NCI-H2081 (cell line): Measurements from ENCODE around the gene CHPF2.
A peak's percentile ranks its signal among the peaks of the same experiment; 100 is the strongest.

Source experiments
- DNase-seq, 2 experiments: peaks; one replicate each; lab custom pipeline; 2025; lab: John Stamatoyannopoulos, UW

The CHPF2 gene, protein sequence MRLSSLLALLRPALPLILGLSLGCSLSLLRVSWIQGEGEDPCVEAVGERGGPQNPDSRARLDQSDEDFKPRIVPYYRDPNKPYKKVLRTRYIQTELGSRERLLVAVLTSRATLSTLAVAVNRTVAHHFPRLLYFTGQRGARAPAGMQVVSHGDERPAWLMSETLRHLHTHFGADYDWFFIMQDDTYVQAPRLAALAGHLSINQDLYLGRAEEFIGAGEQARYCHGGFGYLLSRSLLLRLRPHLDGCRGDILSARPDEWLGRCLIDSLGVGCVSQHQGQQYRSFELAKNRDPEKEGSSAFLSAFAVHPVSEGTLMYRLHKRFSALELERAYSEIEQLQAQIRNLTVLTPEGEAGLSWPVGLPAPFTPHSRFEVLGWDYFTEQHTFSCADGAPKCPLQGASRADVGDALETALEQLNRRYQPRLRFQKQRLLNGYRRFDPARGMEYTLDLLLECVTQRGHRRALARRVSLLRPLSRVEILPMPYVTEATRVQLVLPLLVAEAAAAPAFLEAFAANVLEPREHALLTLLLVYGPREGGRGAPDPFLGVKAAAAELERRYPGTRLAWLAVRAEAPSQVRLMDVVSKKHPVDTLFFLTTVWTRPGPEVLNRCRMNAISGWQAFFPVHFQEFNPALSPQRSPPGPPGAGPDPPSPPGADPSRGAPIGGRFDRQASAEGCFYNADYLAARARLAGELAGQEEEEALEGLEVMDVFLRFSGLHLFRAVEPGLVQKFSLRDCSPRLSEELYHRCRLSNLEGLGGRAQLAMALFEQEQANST

DNA sequence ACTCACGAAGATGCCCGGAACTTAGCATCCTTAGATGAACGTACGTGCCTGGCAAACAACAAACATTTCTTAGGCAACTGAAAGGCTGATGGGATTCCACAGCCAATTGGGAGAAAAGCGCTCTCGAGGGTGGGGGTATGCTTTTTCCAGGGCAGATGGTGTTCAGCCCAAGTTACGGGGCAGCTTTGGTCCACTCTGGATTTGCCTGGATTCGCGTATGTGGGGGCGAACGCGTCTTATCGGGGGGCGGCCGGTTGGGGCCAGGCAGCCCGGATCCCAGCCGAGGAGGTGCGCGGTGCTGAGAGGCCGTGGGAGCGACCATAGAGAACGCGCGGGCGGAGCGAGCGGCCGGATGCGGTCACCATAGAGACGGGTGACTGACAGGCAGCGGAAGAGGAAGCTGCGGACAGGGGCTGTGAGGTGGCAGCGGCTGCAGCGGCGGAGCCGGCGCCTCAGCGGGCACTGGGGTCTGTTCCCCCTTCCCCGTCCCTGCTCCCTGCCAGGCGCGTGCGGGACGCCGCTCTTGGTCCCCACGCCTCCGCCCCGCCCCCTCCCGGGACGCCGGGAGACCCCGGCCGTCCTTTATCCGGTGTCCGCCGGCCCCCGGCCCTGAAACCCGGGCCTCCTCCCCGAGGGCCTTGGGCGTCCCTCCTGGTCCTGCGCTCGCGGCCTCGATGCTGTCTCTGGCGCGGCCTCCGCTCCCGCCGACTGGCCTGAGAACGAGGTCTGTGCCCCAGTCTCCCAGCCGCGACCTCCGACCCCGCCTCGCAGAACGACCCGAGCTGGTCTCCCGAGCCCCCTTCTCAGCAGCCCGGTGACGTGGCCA is at the start of gene CHPF2:
Gene CHPF2, plus strand, starts transcription at position 393 of the 826 bp plus-strand sequence. CDS start 1,529 bp downstream, outside the sequence.
- peak; percentile 87 to 93 for DNase-seq

DNA sequence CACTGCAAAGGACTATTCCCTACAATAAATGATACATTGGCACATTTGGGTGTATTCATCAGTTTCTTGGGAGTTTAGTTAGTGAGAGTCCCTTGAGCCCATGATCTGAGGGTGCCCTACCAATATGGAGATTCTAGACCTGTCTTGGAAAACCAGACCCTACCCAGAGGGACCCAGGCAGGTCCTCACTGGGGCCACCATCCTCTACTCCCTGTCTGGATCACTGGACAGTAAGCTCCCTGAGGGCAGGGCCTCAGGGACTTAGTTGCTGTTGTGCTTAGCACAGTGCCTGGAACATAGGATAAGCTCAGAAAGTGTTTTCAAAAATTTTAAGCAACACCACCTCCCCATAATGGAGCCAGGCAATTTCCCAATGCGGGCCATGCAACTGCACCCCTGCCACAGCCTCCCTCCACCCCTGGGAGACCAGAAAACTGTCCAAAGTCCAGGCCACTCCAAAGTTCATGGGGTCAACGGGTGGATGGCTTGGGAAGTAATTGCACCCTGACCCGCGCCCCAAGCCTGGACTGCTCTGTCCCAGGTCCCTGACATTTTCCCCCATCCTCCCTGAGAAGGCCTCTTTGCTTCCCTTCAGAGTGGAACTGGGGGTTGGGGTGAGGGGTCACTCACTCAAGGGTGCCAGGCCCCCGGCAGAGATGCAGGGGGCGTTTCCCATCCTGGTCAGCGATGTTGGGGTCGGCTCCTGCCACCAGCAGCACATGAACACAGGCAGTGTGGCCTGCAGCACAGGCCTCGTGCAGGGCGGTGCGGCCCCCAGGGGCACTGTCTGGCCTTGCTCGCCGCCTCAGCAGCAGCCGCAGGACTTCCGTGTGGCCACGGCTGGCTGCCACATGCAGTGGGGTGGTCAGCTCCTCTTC is 46.3 kb upstream of the CHPF2 start:
- DNase-seq = no peak

DNA sequence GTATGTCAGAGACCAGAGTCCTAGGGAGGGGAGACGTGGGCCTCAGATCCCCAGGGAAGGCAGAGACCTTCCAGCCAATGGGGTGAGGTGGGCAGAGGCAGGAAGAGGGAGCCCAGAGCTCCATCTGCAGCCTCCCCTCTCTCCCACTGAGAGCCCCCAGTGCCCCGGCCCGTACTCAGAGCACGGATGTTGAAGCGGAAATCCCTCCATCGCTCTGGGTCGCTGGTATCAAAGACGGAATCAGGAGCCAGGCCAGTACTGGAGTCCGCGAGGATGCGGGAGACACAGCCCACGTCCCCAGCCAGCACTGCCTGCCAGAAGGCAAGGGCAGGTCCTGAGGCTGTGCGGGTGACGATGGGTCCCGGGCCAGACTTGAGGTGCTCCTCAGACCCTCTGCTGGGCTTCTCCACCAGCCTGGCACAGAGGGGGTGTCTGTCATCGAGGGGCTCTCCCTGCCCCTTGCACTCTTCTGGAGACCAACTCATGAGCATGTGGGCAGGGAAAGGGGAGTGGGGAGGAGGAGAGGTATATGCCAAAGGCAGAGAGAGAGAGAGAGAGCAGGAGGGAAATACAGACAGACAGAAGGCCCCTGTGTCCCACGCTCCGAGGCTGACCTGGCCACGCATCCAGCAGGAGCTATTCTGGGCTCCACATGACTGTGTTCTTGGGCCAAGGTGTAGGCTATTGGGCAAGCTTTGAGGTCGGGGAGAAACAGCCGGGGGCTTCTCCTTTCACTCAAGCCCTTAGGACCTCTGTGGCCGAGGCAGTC is 45.5 kb upstream of the CHPF2 start, which contains the start of gene ASB10:
Gene ASB10, minus strand, starts transcription at position 611 of the 769 bp plus-strand sequence. Its CDS starts 120 bp downstream, at position 491.
- no peak for DNase-seq

DNA sequence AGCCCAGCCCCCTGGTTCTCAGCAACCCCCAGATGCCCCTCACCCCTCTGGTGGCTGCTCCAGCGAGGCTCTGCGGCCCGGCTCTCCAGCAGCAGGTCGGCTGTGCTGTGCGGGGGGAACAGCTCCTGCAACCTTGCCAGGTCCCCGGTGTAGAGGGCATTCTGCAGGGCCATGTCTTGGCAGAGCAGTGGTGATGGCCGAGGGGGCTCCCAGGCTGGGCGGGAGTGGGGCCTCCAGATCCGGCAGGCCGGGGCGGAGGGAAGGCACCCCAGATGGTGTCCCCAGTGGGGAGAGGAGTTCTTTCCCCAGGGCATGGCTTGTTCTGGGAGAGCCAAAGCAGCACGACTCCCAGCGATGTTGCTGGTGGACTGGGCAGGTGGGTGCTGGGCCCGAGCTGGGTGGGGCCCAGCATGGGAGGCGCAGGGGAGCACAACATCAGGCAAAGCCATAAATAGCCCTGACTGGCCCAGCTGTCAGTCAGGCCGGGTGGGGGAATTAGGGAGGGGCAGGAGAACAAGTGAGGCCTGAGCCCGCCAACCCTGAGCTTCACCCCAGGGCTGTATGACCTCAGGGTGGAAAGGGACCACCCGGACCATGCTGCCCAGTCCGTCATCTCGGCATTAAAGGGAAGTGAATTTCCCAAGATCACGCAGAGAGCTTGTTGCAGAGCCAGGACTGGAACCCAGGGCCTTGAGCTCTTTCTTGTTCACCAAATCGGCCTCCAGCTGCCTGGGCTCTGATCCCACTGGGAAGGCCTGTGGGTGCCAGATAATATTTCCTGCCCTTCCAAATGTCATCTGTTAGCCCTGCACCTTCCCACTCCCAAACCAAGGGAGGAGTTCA is 44.7 kb upstream of the CHPF2 start:
- no peak for DNase-seq

DNA sequence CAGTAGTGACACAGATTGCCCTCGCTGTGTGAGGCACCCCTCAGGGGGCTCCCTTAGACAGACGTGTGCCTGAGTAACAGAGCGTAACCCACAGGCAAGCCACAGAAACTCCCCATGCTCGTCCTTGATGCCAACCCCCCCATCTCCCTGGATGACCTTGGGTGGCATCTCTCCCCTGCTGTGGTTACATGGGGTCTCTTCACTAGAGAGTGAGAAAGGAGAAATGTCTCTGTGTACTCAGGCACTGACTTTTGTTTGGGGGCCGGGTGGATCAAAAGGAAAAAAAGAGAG is 44.1 kb upstream of the CHPF2 start:
- DNase-seq = no peak

DNA sequence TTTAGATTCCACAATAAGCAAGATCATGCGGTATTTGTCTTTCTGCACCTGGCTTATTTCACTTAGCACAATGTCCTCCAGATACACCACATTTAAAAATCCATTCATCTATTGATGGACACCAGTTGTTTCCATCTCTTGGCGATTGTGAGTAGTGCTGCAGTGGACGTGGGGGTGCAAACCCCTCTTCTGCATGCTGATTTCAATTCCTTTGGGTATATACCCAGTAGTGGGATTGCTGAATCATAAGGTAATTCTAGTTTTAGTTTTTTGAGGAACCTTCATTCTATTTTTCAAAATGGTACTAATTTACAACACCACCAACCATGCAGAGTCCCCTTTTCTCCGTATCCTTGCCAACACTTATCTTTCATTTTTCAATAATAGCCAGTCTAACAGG is 43.2 kb upstream of the CHPF2 start:
- no peak for DNase-seq

DNA sequence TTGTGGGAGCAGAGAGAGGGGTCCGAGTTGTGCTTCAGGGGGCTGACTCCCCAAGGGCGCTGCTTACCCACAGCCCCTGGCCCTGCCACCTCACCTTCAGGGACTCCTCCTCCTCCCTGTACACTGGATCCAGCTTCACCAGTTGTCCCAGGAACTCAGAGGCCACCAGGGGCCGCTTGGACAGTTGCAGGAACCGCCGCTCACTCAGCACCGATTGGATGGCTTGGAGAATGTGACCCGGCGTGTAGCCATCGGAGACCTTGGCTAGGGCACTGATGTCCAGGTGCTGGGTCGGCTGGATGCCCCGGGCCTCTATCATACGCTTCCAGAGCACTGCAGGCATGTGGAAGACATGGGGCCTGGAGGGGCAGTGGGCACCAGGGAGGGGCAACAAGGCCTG is 40.7 kb upstream of the CHPF2 start:
- DNase-seq = no peak

DNA sequence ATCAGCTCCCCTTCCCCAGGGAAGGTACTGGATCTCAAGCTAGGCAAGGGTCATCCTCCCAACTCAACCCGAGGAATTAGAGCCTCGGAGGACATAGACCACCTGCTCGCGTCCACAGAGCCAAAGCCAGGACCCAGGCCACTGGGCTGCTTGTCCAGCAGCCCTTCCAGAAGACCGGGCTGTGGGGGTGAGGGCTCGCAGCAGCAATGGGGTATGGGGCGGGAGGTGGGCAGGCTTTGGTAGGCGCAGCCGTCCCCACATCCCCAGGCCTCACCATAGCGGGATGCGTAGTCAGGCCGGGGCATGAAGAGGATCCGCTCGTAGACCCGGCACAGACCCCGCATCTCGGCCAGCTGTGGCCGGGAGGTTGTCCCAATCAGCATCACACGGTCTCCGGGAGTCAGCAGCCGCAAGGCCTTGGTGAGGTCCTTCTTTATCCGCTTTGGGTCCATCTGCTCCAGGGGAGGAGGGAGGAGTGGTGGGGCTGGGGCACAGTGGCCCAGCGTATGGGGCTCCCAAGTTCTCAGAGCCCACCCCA is 40.2 kb upstream of the CHPF2 start:
- no peak for DNase-seq

DNA sequence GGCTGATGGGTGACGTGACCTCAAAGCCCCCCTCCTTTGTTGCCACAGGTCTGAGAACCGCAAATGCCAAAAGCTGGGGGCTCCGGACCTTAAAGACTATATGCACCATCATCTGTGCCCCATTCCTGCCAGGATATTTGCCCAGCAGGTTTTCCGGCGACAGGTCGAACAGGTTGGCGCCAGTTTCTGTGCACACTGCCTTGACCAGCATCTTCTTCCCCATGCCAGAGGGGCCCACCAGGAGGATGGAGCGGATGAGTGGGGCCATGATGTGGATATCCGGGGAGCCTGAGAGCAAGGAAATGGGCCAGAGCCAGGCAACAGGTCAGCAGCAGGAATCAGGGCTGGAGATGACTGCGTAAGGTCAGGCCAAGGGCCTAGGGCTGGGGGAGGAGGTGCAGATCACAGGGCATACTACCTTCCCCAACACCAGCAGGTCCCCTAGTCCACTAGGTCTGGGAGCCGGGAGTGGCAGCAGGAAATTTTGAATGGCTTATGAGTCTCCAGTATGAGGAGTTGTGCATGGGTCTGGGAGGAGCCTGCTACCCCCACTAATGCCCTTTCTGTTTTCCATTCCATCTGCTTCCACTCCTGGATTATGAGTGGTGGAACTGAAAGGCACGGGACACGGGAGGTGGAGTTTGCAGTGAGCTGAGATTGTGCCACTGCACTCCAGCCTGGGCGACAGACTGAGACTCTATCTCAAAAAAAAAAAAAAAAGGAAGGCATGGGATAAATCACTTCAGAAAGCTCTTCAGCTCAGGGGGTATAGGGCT is 38.9 kb upstream of the CHPF2 start:
- DNase-seq = no peak

DNA sequence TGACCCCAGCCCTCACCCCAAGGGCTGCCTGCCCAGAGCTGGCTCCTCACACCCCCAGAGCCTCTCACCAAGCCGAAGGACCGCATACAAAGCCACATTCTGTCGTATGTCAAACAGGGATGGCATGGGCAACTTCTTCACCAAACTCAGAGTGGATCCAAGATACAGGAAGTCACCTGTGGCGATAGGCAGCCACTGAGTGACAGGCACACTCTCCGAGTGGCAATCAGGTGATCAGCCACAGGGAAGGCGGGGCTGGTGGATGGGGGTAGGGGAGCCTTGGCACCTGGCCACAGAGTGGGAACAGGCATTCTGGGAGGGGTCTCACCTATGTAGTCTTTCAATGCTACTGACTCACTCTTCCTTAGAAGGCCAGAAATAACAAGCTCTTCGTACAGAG is 38.1 kb upstream of the CHPF2 start:
- DNase-seq = no peak

DNA sequence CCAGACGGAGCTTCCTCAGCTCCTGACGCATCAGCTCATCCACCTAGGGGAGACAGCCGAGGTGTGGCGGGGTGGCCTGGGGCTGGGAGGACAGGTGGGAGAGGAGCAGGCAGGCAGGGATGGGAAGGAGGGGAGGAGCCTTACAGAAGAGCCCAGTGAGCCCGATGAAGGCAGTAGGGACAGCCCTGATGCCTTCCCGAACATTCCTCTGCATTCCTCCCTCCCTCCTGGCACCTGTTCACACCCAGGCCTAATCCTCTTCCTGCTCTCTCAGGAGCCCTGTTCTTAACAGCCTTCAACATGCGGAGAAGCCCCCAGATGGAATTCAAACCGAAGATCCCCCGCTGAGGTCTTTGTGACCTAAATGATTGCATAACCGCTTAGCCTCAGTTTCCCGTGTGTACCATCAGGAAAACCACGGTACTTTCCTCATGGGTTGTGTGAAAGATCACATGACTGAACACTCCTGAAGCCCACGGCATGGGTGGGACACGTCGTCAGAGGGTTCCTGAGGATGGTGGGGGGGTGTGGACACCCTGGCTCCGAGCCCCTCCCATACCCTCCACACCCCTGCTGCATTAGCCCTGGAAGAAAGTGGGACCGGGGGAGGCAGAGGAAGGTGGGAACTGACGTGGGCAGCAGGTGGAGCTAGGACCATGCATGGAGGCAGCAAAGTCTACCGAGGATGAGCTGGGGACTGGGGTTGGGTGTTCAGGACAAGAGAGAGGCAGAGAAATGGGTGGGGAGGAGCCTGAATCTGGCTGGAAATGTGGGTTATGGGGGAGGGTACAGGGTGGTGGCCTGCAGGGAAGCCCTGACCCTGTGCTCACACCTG is 36.5 kb upstream of the CHPF2 start:
- DNase-seq = no peak

DNA sequence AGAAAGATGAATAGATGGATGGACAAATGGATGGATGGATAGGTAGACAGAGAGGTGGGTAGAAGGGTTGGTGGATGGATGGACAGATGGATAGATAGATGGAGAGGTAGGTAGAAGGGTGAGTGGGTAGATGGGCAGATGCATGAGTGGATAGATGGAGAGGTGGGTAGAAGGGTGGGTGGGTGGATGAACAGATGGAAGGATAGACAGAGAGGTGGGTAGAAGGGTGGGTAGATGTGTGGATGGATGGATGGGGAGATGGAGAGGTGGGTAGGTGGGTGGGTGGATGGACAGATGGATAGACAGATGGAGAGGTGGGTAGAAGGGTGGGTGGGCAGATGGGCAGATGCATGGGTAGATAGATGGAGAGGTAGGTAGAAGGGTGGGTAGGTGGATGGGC is 34.4 kb upstream of the CHPF2 start:
- no peak for DNase-seq

DNA sequence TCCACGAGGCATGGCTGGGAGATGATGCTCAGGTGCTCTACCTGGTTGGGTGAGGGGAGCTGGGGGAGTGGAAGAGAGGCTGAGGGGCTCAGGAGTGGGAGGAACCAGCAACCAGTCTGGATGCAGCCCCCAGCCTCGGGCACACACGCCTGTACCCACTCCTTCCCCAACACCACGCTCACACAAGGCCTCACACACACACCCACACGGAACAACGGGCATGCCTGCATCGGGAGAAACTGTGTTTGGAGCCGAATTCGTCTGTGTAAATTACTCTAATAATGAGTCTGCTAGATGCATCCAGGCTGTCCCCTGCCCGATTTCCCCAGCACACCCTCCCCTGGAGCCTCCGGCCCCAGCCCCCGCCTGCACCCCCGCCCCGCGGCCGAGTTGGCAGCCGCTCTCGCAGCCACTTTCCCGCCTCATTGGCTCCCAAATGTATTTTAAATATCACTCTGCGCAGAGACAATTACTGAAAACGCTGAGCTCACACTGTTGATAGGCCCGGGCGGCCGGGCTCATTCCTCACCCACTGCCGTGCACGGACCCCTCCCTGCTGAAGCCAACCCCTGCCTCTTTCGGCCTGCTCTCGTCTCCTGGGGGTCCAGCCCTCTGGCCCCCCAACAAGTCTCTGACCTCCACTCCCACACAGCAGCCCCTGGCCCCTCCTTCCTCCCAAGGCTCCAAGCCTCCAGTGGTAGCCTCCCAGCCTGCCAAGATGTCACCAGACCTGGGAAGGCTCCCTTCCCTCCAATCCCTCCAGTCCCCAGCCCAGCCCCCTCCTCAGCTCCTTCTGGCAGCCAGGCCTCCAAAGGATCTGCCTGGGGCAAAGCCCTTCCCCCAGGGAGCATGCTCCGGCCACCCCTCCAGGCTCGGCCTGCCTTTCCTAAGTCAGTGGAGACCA is 33.1 kb upstream of the CHPF2 start:
- peak; percentile 71 to 81 for DNase-seq

DNA sequence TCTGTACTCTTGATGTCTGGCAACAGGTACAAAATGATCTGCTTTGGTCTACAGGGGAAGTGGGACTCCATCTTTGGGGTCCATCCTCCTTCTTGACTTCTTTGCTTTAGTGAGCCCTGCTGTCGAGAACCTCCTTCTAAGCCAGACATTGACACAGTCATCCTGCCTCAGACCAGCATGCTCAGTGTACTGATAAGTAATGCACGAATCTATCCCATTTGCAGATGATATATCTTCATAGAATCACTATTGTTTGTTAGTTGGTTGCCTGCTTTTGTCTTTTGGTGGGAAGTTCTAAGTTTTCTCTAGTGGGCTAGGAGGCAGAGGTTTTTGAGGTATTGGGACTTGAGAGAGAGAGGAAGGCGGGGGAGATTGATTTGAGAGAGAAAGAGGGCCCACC is 30.9 kb upstream of the CHPF2 start:
- no peak for DNase-seq

DNA sequence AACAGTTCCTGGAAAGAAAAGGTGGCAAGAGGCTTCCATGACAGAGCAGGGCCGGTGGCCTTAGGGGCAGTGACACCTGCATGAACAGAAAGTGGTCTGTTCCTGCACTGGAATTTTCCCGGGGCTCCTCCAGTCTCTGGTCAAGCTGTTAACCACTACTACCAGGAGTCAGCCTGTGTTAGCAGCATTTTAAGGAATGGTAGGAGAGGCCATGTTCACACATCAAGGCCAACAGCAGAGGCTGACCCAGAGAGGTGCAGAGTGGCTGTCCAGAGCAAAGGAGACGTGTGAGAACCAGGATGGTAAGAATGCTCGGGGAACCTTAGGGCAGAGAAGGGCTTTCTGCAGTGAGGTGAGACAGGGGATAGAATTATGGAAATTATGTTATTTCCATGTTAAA is 30.5 kb upstream of the CHPF2 start:
- DNase-seq = no peak

DNA sequence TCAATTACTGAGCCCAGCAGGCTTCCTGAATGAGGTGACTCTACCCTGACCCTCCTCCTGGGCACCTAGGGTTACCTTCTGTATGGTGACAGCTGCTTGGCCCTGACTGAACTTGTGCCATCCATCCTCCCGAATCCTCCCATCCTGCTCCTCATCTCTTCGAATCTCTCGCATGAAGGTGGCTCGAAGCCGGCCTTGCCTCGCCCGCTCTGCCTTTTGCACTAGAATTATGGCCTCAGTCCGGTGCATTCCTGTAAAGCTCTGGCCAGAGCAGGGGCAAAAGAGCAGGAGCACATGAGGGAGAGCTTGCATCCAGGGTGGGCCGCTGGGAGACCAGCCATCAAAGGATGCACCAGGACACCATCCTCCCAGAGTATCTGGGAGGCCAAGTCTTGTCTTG is 29.4 kb upstream of the CHPF2 start:
- DNase-seq = no peak
